Measurements from ENCODE around the gene TBX3.
"Not testable (repeated sequence)": the region's sequence is repeated elsewhere in the genome, so short reads cannot be mapped to it uniquely, and the experiment has no call there.

The TBX3 gene

DNA sequence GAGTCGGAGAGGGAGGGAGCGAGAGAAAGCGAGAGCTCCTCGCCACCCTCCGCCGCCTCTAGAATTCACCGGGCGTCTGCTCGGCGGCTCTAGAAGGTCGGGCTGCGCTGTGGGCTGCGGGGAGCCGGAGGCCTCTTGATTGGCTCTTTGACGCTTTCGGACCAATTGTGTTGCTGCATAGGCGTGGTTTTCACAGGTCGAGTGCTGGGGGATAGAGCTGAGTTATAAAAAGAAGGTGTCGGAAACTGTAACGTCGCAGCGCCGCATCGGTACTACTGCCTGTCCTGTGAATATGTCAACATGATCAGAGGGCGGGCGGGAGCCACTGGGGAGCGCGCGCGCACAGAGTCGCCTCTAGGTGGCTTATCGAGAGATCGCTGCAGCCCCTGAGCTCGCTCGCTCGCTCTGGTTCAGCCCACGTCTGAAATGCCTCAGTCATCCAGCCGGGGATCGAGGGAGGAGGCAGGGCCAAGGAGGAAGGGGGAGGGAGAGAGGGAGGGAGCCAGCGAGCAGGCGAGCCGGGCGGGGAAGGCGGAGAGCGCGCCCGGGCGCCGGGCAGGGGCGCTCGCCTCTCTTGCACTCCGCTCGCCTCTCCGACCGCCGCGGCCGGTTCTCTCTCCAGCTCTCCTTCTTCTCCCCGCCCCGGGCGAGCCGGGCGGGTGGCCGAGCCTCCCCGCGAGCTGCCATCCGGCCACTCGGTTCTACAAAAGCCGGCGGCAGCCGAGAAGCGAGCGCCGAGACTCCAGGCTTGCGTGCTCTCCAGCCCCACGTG is at the start of gene TBX3:
Gene TBX3, minus strand, starts transcription at position 78 of the 772 bp plus-strand sequence. CDS start 975 bp downstream, outside the sequence.
- peak in 13 of 14 donors; percentile 5 to 49 (median 30) for DNase-seq

DNA sequence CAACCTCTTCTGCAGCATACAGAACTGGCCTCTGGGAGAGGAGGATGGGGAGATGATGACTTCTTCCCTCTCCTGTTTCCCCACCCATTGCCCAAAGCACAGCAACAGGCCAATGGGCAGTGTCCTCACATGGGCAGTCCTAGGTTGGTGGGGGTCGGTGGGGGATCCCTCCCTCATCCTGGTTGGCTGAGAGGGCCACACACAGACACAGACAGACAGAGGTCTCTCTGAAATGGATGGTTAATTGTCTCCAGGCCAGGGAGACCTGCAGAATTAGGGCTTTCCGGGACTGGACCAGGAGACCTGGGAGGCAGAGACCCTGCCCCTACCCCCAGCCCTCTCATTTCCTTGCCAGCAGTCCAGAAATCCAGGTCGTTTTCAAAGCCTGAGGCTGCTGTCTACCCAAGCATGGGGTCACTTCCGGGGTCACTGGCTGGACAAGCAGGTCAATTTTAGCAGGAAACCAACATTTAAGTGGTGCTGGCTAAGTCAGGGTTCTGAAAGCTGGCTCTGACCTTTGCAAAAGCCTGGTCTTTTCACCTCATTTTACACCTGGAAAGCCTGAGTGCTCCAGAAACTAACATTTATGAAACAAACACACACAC is 48.6 kb upstream of the TBX3 start:
- DNase-seq = no peak

DNA sequence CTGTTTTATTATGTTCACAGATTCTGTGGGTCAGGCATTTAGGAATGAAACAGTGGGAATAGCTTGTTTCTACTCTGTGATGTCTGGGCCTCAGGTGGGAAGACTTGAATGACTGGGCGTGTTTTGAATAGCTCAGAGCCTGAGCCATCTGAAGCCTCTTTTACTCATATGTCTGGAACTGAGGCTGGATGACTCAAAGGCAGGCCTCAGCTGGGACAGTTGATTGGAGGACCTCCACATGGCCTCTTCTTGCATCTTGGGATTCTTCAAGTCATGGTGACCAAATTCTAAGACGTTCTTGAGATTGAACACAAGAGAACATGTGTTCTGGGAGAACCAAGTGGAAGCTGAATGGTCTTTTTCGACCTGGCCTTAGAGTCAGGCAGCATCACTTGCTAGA is 45.8 kb upstream of the TBX3 start:
- DNase-seq = no peak

DNA sequence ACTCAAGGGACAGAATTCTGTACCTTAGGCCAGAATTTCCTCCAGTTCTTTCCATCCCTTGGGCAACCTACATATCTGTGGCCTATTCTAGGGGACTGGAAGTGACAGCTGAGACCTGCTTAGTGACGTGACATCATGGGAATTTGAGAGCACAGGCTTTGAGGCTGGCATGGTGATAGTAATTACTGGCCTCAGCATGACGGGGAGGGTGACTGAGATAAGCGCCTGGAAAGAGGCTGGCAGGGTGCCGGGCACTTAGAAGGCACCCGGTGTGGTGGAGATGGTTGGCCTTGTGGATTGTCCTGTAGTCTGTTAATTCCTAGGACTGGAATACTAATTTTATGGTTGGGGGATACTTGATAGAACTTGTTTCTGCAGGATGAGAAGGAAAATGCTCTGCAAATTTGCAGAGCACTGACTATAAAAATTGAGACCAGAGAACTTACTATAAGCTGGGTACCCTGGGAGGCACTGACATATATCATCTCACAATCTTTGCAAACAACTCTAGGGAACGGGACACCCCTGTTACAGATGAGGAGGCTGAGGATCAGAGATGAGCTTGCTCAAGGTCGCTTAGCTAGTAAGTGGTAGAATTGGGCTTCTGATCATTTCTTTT is 42.2 kb upstream of the TBX3 start:
- DNase-seq = no peak

DNA sequence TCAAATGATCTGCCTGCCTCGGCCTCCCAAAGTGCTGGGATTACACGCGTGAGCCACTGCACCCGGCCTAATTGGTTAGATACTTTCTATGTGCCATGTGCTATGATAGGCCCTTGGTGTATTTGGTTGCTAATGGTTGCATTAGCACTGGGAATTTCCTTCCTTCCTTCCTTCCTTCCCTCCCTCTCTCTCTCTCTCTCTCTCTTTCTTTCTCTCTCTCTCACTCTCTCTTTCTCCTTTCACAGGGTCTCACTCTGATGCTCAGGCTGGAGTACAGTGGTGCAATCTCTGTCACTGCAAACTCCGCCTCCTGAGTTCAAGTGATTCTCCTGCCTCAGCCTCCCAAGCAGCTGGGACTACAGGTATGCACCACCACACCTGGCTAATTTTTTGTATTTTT is 38.2 kb upstream of the TBX3 start:
- not testable (repeated sequence) for DNase-seq

DNA sequence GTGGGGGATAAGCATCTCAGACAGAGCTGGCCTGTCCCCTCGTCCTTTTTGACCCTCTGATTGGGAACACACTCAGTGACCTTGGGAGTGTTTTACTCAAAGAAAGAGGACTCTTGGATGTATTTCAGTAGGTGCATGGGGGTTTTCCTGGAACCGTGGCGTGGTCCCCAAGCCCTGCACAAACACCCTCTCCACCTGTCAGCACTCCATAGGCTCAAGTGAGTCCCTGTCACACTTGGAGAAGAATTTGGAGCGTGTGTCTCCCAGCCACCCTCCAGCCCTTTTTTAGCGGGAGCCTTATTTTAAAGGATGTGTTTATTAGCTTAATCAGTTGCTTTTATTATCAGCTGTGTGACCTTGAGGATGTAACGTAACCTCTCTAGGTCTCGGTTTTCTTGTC is 37.3 kb upstream of the TBX3 start:
- DNase-seq = no peak

DNA sequence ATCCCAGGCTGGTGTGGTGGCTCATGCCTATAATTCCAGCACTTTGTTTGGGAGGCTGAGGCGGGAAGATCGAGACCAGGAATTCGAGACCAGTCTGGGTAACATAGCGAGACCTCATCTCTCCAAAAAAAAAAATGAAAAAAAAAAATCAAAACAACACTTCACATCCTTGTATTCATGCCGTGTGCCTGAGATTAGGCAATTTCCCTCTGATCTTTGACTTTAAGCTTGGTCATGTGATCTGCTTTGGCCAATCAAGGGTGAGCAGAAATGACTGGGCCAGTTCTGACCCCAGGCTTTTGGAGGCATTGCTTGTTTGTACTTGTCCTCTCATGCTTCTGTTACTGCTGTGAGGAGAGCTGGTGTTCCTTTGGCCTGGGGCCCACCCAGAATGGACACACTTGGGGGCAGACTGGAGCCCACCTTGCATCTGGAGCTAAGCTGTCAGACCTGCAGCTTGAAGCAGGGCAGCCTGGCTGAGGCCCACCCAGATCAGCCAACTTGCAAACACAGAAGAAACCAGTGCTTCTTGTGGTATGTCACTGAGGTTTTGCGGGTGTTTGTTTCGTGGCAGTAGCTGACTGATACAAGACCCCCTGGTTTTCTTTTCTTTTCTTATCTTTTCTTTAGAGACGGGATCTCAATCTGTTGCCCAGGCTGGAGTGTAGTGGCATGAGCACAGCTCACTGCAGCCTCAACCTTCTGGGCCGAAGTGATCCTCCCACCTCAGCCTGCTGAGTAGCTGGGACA is 29.7 kb upstream of the TBX3 start:
- DNase-seq = no peak

DNA sequence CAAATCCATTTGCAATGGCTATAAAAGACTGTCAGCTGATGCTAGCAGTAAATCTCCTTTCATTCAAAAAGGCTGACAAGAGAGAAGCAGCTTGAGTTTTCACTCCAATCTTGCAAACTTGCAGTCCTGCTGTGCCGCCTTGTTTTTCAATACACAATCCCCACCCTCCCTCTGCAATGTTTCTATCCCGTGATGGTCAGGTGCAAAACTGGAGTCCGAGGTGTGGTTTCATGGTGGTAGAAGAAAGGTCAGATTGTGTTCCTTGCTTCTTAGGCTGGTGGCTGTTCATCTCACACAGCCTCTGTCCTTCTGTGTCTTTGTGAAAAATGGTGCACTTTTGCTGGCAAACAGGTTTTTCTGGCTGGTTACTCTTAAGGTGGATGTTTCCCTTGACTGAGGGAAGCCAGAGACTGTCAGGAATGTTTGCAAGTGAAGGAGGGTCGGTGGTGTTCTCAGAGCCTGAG is 27.7 kb upstream of the TBX3 start:
- no peak for DNase-seq

DNA sequence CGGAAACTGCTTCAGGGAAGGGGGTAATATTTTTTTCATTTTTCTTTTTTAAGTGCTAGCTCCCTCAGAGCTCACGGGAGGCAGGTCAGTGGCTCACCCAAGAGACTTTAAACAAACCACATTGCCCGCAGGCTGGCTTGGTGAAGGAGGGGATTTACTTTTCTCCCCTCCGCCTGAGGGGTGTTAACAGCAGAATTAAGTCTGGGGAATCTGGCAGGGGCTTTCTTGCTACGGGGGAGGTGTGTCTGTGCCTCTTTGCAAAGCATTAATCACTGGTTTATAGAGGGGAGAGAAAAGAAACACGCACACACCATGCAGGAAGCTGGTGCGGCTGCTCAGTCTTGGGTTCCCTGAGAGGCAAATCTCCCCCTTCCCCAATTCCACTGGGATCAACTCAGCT is 26.2 kb upstream of the TBX3 start:
- DNase-seq = no peak

DNA sequence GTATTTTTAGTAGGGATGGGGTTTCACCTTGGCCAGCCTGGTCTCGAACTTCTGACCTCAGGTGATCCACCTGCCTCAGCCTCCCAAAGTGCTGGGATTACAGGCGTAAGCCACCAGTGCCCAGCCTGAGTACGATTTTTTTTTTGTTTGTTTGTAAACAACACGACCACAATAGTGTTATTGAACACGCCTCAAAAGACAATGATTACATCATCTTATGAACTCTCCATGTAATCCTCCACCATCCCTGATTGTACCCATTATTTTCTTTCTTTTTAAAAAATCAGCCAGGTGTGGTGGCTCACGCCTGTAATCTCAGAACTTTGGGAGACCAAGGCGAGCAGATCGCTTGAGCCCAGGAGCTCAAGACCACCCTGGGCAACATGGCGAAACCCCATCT is 25.1 kb upstream of the TBX3 start:
- DNase-seq = no peak

DNA sequence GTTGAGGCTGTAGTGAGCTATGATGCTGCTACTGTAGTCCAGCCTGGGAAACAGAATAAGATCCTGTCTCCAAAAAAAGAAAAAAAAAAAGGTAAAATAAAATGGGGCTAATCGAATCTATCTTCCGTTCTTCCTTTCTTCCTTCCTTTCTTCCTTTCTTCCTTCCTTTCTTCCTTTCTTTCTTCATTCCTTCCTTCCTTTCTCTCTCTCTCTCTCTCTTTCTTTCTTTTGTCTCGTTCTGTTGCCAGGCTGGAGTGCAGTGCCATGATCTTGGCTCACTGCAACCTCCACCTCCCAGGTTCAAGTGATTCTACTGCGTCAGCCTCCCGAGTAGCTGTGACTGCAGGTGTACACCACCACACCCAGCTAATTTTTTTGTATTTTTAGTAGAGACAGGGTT is 24.6 kb upstream of the TBX3 start:
- DNase-seq = not testable (repeated sequence)

DNA sequence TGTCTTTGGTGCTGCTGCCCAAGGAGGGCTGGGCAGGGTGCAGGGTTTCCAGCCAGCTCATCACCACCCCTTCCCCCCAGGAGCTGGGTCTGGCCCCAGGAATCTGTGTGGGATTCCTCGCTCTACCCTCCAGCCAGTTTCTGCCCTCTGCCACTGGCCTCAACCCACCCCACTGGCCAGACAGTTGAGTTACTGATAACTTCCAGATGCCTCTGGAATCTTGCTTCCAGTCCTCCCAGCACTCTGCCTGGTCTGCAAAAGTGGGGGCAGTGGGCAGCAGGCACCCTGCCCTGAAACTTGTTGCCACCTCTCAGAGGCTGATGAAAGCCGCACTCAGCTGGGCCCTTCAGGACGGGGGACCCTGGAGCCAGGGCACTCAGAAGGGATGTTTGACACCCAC is 20.1 kb upstream of the TBX3 start:
- DNase-seq = no peak

DNA sequence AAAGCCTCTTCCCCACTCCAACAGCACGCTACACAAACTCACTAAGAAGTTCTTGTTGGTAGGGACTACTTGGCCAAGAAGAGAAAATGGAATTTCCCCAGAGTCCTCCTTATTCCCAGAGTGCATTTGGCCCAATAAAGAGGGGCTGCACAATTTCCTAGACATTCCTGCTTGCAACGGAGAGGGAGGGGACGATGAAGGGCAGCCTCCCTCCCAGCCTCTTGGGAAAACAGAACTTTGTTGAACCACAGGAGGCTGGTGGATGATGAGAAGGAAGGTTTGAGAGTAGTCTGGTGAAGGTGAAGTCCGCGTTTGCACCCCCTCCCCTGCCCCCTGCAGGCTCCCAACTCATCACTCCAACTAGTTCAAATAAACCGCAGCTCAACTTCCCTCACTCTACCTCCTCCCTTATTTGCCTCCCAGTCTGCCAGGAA is 19.1 kb upstream of the TBX3 start:
- DNase-seq = no peak

DNA sequence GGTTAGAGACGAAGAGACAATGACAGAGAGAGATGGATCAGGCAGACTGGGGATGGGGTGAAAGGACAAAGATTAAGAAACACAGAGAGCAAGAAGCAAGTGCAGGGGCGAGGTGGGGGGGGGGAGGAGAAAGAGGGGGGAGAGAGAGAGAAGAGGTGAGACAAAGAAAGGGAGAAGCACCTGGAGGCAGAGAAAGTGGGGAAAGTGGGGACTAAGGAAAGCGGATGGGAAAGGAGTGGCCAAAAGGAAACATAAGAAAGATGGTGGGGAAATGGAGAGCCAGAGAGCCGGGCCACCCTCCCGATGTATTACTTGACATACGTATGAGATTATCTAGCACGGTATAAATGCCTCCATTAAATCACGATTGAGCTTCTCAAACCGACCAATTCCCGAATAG is 18.5 kb upstream of the TBX3 start:
- DNase-seq = no peak

DNA sequence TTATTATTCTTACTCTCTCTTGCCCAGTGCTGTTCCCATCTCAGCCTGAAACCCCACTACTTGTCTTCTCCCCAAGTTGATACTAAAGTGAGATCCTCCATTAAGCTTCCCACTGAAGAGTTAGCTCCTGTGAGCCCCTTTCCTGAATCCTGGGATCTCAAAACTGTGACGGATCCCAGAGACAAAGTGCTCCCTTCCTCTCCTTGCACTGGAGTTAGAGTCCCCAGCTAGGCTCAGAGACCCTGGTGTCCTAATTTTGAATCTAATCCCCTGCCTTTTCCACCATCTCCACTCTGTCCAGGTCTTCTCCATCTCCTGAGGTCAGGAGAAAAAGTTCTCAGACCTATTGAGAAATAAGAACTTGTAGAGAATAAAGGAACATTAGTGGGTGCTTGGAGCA is 17.6 kb upstream of the TBX3 start:
- no peak for DNase-seq

DNA sequence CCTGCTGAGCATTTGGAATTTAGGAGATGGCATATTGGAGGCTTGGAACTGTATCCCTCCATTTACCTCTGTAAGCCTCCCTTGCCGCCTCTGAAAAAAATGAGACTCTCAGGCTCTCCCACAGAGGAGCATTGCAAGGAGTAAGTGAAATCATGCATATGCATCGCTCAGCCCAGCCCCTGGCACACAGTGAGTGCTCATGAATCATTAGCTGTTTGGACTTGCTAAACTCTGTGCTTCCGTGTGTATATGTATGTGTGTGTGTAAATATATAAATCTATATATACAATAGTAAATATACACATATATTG is 17.1 kb upstream of the TBX3 start:
- no peak for DNase-seq

DNA sequence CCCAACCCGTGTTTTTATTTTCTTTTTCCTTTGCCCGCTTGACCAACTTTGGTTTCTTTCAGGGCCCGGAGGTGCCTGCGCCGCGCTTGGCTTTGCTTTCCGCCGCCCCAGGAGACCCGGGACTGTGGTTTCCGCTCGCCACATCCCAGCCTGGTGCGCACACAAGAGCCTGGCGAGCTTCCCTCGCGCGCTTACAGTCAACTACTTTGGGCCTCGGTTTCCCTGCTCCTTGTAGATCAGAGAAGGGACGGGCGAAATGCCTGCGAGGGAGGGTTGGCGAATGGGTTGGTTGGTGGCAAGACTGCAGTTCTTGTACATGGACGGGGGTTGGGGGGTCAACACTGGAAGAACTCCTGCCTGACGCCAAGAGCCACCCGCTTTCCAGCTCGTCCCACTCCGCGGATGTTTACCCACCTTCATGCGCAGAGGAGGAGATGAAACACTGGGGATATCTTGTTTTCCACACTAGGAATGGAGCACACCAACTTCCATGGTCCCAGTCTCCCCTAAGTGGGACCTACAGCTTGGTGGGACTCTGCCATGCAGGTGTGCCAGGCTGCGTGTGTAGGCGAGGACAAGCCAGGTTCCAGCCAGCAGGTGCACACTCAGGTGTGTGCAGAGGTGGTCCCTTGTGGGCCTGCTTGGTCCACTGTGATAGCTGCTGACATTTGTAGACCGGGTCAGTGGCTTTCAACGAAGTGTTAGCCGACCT is 16.6 kb upstream of the TBX3 start:
- DNase-seq = no peak

DNA sequence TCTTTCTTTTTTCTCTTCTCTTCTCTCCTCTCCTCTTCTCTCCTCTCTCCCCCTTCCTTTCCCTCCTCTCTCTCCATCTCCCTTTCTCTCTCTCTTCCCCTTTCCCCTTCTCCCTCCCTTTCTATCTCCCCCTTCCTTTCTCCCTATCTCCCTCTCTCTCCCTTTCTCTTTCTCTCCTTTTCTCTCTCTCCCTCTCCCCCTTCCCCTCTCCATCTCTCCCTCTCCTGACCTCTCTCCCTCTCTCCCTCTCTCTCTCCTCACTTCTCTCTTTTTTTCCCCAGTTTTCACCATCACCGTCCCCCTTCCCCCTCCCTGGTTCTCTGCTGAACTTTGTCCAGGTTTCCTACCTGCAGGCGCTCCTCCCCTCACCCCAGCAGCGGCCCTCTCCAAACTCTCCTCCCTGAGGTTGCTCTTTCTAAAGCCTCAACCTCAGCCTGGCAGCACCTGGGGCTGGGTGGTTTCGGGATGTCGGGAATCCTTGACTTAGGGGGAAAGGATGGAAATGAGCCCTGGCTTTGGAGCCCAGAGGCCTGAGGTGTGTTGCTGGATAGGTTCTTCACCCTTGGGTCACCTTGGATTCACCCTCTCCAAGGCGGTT is 14.7 kb upstream of the TBX3 start:
- DNase-seq = no peak

DNA sequence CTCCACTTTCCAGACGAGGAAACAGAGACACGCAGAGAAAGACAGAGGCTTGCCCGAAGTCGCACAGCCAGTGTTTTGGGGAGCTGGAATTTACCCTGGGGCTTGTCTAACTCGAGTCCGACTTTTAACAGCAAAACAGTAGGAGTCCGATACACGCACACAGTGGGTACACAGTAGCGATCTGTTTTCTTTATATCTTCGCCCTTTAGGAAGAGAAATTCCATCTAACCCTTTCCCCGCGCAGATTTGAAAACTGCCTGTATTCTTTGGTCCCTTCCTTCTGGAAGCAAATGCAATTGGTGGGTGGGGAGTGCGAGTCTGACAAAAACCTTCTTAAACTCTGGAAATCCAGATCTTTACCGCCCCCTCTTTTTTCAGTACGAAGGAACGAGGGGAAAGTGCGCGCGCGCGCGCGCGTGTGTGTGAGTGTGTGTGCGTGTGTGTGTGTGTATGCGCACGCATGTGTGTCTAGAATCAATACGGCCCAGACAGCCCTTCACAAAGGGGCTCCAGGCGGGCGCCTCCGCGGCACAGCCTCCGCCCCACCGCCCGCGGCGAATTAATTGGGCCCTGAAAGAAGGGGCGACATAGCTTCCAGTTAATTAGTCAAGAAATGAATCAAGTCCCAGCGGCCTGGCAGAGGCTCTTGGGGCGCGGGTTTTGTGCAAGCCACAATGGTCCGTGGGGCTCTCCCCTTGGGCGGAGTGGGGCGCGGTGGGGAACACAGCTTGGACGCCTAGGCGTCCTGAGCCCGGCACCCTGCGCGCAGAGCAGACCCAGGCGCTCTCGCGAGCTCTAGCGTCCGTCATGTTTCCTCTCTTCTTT is 14.0 kb upstream of the TBX3 start:
- DNase-seq = no peak

DNA sequence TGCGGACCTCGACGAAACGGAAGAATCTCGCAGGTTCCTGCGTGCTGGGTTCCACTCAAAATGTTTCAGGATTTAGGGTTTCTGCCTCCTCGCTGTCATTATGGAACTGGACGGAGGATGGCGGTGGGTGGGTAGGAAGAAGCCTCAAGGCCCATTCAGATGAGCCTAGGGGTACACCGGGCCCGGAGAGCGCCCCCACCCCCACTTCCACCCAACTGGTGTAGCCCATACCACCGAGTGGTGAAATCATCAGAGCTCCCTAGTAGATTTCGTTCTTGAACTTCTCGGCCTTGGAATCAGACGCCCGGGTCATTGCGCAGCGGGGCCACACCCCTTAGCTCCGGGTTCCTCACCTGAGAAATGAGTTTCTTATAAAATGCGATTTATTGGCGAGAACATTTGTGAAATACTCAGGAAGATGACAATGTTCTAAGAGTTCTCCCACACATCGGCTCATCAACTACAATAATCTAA is 13.3 kb upstream of the TBX3 start:
- no peak for DNase-seq

Data from C1 segment of cervical spinal cord (tissue), 14 donors.